GM12874 (cell line): ENCODE results near the gene CTSZ.

Experiments used
- TF ChIP-seq, protein P1 (sequence below): IDR thresholded peaks from 2 replicates; pipeline ENCODE4 v1.5.1; 2011; ENCODE audit warnings: low read depth, mild to moderate bottlenecking, control low read depth, low read length, moderate library complexity; ENCODE audit not compliant: insufficient read depth

CTSZ gene

GRCh38 chr20:59015812-59016711 is 9.0 kb upstream of the CTSZ start:
- TF ChIP-seq, protein P1, sequence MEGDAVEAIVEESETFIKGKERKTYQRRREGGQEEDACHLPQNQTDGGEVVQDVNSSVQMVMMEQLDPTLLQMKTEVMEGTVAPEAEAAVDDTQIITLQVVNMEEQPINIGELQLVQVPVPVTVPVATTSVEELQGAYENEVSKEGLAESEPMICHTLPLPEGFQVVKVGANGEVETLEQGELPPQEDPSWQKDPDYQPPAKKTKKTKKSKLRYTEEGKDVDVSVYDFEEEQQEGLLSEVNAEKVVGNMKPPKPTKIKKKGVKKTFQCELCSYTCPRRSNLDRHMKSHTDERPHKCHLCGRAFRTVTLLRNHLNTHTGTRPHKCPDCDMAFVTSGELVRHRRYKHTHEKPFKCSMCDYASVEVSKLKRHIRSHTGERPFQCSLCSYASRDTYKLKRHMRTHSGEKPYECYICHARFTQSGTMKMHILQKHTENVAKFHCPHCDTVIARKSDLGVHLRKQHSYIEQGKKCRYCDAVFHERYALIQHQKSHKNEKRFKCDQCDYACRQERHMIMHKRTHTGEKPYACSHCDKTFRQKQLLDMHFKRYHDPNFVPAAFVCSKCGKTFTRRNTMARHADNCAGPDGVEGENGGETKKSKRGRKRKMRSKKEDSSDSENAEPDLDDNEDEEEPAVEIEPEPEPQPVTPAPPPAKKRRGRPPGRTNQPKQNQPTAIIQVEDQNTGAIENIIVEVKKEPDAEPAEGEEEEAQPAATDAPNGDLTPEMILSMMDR = no peak

- TF ChIP-seq, protein P1 = no peak
Measured at GRCh38 chr20:59015411-59015810, 8.4 kb upstream of the CTSZ start.

DNA sequence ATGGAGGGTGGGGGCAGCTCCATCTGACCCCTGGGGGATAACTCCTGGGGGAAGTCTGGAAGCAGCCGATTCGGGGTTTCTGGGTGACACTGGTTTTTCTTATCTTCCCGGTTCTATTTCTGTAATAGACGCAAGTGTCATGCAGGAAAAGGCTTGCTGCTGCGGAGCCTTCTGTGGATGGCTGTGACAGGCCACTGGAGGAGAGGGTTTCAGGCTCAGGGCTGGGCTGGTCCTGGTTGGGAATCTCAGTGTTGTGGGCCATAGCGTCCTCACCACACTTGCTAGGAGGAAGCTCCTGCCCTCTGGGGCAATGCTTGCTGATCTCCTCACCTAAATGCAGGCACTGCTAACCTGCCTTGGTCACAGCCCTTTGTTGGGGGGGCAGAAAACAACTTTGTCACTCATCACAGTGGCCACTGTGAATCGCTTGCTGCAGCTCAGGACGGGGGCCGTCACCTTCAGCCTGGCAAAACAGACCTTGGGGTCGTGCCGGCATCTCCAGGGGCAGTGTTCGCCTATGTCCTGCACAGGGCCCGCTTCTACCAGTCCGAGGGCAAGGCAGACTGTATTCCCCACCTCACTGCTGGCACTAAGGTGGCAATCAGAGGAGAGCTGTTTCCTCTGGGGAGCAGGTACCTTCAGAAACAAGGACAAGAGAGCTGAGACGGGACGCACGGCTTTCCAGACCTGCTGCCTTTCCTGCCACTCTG is 7.8 kb upstream of the CTSZ start:
- TF ChIP-seq, protein P1 = no peak

- TF ChIP-seq, protein P1 = no peak
Measured at GRCh38 chr20:59013959-59014608, 7.0 kb upstream of the CTSZ start.

DNA sequence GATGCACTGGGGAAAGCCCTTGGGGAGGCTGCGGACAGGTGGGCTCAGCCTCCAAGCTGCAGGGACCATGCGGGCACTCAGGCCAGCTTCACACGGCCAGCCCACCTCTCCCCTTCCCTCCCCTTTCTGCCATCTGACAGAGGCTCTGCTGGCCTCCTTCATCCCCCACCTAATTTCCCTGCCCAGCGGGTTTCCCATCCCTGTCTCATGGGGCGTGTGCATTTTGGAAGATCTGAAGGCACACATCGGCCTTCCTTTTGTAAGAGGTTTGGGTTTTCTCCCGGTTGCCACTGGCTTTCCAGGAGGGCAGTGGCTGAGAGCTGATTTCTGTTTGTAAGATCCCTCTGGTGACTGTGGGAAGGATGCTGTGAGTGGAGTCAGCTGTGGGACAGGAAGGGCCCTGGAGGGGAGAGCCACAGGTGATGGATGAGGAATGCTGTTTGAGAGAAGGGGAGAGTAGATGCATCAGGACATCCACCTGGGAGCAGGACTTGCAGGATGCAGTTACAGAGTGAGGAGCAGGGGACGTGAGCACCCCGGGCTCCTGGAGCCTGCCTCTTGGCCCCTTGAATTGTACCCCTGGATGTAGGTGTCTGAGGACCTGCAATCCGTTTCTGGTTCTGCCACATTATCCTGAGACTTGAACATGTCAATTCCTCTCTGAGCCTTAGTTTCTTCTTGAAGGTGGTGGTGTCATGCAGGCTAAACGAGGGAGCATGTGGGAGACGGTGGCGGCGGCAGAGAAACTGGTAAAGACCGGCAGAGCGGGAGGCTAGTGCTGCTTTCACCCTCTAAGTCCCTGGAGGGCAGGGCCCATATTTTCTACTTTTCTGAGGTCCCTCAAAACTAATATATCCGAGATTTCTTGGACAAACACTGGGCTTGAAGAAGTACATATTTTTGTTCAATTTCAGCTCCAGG is 6.2 kb upstream of the CTSZ start:
- TF ChIP-seq, protein P1 = no peak

- TF ChIP-seq, protein P1 = no peak
Measured at GRCh38 chr20:59010995-59011873, 4.2 kb upstream of the CTSZ start.
